ENCODE data around the gene RPIA.
"Not testable (repeated sequence)": the region's sequence is repeated elsewhere in the genome, so short reads cannot be mapped to it uniquely, and the experiment has no call there.

DNA sequence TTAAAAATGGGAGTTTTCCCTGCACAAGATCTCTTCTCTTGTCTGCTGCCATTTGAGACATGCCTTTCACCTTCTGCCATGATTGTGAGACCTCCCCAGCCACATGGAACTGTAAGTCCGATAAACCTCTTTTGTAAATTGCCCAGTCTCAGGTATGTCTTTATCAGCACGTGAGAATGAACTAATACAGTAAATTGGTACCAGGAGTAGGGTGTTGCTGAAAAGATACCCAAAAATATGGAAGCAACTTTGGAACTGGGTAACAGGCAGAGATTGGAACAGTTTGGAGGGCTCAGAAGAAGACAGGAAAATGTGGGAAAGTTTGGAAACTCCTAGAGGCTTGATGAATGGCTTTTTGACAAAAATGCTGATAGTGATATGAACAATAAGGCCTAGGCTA is 67.2 kb downstream of the RPIA start:
- TF ChIP-seq POLR2AphosphoS5 (IDR thresholded peaks at IDR 0.05; ENCODE audit: low read depth, low read length); CTCF (IDR thresholded peaks at IDR 0.05): not testable (repeated sequence)

All from Panc1 (cell line).